H9 (cell line): ENCODE data around the gene LASP1. TPM values are rescaled to one million over a fixed set of nuclear protein-coding genes. Genes with fewer than 3 reads are reported as not detected.

Experiments
- DNase-seq: peaks from one replicate; pipeline ENCODE4 v3.0.0-alpha.2; 2017
- H2AFZ ChIP-seq: one replicate; pipeline ENCODE4 v1.6.1; 2013; ENCODE audit warnings: mild to moderate bottlenecking, low read length, control low read depth, moderate library complexity
- H2AK5ac ChIP-seq: 2 replicates; pipeline ENCODE4 v1.6.1; 2013; ENCODE audit warnings: low read length, control low read depth, mixed read lengths; ENCODE audit not compliant: insufficient read length
- H2BK120ac ChIP-seq: one replicate; pipeline ENCODE4 v1.6.1; 2013; ENCODE audit warnings: low read depth, mild to moderate bottlenecking, low read length, control low read depth, inconsistent platforms; ENCODE audit not compliant: poor library complexity, severe bottlenecking
- H2BK12ac ChIP-seq: 2 replicates; pipeline ENCODE4 v1.6.1; 2013; ENCODE audit warnings: low read length, control low read depth, mixed read lengths, low read depth; ENCODE audit not compliant: insufficient read length
- H2BK15ac ChIP-seq: 2 replicates; pipeline ENCODE4 v1.6.1; 2013; ENCODE audit warnings: low read depth, low read length, control low read depth
- H2BK20ac ChIP-seq: one replicate; pipeline ENCODE4 v1.6.1; 2013; ENCODE audit warnings: low read depth, mild to moderate bottlenecking, low read length, control low read depth, inconsistent platforms; ENCODE audit not compliant: poor library complexity, severe bottlenecking
- H2BK5ac ChIP-seq: 2 replicates; pipeline ENCODE4 v1.6.1; 2013; ENCODE audit warnings: low read length, control low read depth, mixed read lengths; ENCODE audit not compliant: insufficient read length
- H3K14ac ChIP-seq: 2 replicates; pipeline ENCODE4 v1.6.1; 2013; ENCODE audit warnings: low read length, control low read depth; ENCODE audit not compliant: insufficient read depth
- H3K18ac ChIP-seq: 2 replicates; pipeline ENCODE4 v1.6.1; 2013; ENCODE audit warnings: low read depth, mild to moderate bottlenecking, mixed read lengths, low read length, control low read depth; ENCODE audit not compliant: insufficient read length
- H3K23ac ChIP-seq: 2 replicates; pipeline ENCODE4 v1.6.1; 2013; ENCODE audit warnings: low read length, control low read depth, mixed read lengths, low read depth; ENCODE audit not compliant: insufficient read length
- H3K23me2 ChIP-seq: 2 replicates; pipeline ENCODE4 v1.6.1; 2013; ENCODE audit warnings: low read depth, mild to moderate bottlenecking, mixed read lengths, low read length, control low read depth; ENCODE audit not compliant: insufficient read length, poor library complexity, severe bottlenecking
- H3K27ac ChIP-seq: 2 replicates; pipeline ENCODE4 v1.5.1; 2013; ENCODE audit warnings: low read length, control low read depth, mixed read lengths, low read depth; ENCODE audit not compliant: insufficient read length
- H3K27me3 ChIP-seq: 2 replicates; pipeline ENCODE4 v1.6.1; 2013; ENCODE audit warnings: low read length, control low read depth, inconsistent platforms; ENCODE audit not compliant: insufficient read depth
- H3K4ac ChIP-seq: 2 replicates; pipeline ENCODE4 v1.6.1; 2013; ENCODE audit warnings: low read depth, mild to moderate bottlenecking, control low read depth, inconsistent platforms, low read length, moderate library complexity
- H3K4me1 ChIP-seq: 2 replicates; pipeline ENCODE4 v1.6.1; 2013; ENCODE audit warnings: low read length, control low read depth, inconsistent platforms; ENCODE audit not compliant: insufficient read depth
- H3K4me2 ChIP-seq: 2 replicates; pipeline ENCODE4 v1.6.1; 2013; ENCODE audit warnings: low read length, control low read depth, mixed read lengths; ENCODE audit not compliant: insufficient read length, insufficient read depth
- H3K56ac ChIP-seq: 2 replicates; pipeline ENCODE4 v1.6.1; 2013; ENCODE audit warnings: low read depth, mild to moderate bottlenecking, mixed read lengths, low read length, control low read depth; ENCODE audit not compliant: insufficient read length
- H3K79me1 ChIP-seq: 2 replicates; pipeline ENCODE4 v1.6.1; 2013; ENCODE audit warnings: low read depth, mild to moderate bottlenecking, moderate library complexity, low read length, control low read depth, inconsistent platforms; ENCODE audit not compliant: insufficient read depth, poor library complexity, severe bottlenecking
- H3K79me2 ChIP-seq: 2 replicates; pipeline ENCODE4 v1.6.1; 2013; ENCODE audit warnings: low read length, control low read depth, inconsistent platforms; ENCODE audit not compliant: insufficient read depth
- H3K9ac ChIP-seq: 2 replicates; pipeline ENCODE4 v1.6.1; 2013; ENCODE audit warnings: low read length, control low read depth, mixed read lengths; ENCODE audit not compliant: insufficient read length; ENCODE audit errors: extremely low read depth
- H3K9me3 ChIP-seq: one replicate; pipeline ENCODE4 v1.6.1; 2013; ENCODE audit warnings: low read depth, low read length, inconsistent platforms; ENCODE audit not compliant: control insufficient read depth
- H3T11ph ChIP-seq: one replicate; pipeline ENCODE4 v1.6.1; 2013; ENCODE audit warnings: mild to moderate bottlenecking, low read length, control low read depth, inconsistent platforms
- H4K20me1 ChIP-seq: one replicate; pipeline ENCODE4 v1.6.1; 2013; ENCODE audit not compliant: control insufficient read depth, insufficient read length, insufficient read depth
- H4K5ac ChIP-seq: 2 replicates; pipeline ENCODE4 v1.6.1; 2013; ENCODE audit warnings: low read depth, mild to moderate bottlenecking, mixed read lengths, low read length, control low read depth; ENCODE audit not compliant: insufficient read length
- H4K8ac ChIP-seq: replicated peaks from 2 replicates; pipeline ENCODE4 v1.6.1; 2013; ENCODE audit warnings: low read length, control low read depth, mixed read lengths, low read depth; ENCODE audit not compliant: insufficient read length
- H4K91ac ChIP-seq: 2 replicates; pipeline ENCODE4 v1.6.1; 2013; ENCODE audit warnings: low read depth, mild to moderate bottlenecking, moderate library complexity, mixed read lengths, low read length, control low read depth; ENCODE audit not compliant: insufficient read length
- H3K27ac Mint-ChIP-seq, 3 experiments: 2 replicates in 2 of 3; 3 replicates in 1 of 3; pipeline ENCODE4 v1.8.0; 2020 to 2021; ENCODE audit warnings: mixed read lengths in 3 of 3, mild to moderate bottlenecking in 1 of 3, moderate library complexity in 1 of 3
- H3K27me3 Mint-ChIP-seq: 2 replicates; pipeline ENCODE4 v1.8.0; 2021; ENCODE audit warnings: low read depth, mild to moderate bottlenecking, moderate library complexity, mixed read lengths
- H3K36me3 Mint-ChIP-seq, 3 experiments: 2 replicates in 2 of 3; 3 replicates in 1 of 3; pipeline ENCODE4 v1.8.0; 2020 to 2021; ENCODE audit warnings: low read depth in 3 of 3, mixed read lengths in 3 of 3; ENCODE audit not compliant: insufficient read depth in 1 of 3
- H3K4me1 Mint-ChIP-seq, 2 experiments: 2 replicates each; pipeline ENCODE4 v1.8.0; 2020; ENCODE audit warnings: mixed read lengths in 2 of 2
- H3K4me3 Mint-ChIP-seq, 2 experiments: 2 replicates in 1 of 2; 3 replicates in 1 of 2; pipeline ENCODE4 v1.8.0; 2020 to 2021; ENCODE audit warnings: mild to moderate bottlenecking in 2 of 2, mixed read lengths in 2 of 2, moderate library complexity in 1 of 2
- H3K9me3 Mint-ChIP-seq, 2 experiments: 2 replicates in 1 of 2; 3 replicates in 1 of 2; pipeline ENCODE4 v1.8.0; 2020; ENCODE audit warnings: mild to moderate bottlenecking in 2 of 2, mixed read lengths in 2 of 2, moderate library complexity in 1 of 2
- WGBS: extraction: QIAGEN DNeasy Blood & Tissue Kit; methylation state at CpG from one replicate; pipeline ENCODE4 v1.1.7; 2013; ENCODE audit warnings: missing lambda C conversion rate, low lambda C conversion rate, mixed read lengths; ENCODE audit not compliant: insufficient read length; ENCODE audit errors: extremely low coverage; 5-methylcytosine and 5-hydroxymethylcytosine counted together
- long read RNA-seq: library from polyadenylated mRNA; unstranded; transcript quantifications from one replicate; pipeline ENCODE4 v2.0.0, GENCODE V29; 2020
- total RNA-seq: library from RNA; stranded (reverse); gene quantifications from 2 replicates; pipeline ENCODE4 v1.2.1, GENCODE V29; 2021
- TF ChIP-seq, protein P1 (sequence below): fragments of 200-600 bp; sonication (generic); conservative IDR thresholded peaks from 3 replicates; pipeline ENCODE4 v1.8.0; 2021; ENCODE audit warnings: antibody characterized with exemption, mild to moderate bottlenecking

Gene LASP1, protein sequence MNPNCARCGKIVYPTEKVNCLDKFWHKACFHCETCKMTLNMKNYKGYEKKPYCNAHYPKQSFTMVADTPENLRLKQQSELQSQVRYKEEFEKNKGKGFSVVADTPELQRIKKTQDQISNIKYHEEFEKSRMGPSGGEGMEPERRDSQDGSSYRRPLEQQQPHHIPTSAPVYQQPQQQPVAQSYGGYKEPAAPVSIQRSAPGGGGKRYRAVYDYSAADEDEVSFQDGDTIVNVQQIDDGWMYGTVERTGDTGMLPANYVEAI
- 121 and 122 TPM in 2 replicates for total RNA-seq
- long read RNA-seq, full-length matches to known transcripts, result 545 of 636 reads
- long read RNA-seq, partial matches to known transcripts, result 19 of 636 reads
- long read RNA-seq, other reads (novel, unspliced or antisense), result 72 of 636 reads

DNA sequence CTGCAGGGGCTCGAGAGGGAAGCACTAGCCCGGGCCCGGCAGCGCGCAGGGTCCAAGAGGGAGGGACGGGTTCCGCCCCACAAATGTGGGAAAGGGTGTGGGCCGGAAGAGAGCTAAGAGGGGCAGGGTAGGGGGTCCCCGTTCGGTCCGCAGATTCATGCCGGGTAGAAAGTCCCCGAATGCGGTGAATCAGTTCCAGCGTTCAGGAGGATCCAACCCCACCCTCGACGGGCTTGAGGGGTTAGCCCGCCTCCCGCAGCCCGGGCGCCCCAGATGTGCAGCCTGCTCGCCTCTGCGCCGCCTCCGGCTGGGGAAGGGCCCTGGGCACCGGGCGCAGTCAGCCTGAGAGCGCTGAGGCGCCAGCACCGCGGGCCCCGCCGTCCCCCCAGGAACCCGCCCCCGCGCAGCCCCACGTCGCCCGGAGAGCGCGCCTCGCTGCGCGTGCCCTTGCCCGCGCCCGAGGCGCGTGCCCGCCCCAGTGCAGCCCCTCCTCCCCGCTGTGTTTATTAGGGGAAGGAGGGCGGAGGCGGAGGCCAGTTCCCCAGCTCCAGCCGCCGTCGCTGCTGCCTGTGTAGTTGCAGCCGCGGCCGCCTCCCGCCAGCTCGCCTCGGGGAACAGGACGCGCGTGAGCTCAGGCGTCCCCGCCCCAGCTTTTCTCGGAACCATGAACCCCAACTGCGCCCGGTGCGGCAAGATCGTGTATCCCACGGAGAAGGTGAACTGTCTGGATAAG, at the start of gene LASP1:
Gene LASP1, plus strand, starts transcription at position 533 of the 733 bp plus-strand sequence. Its CDS starts 132 bp downstream, at position 665.
- Histone ChIP-seq H3K4ac (no peak within 1 kb of the TSS), H3K4me2 (peak within 1 kb of the TSS; percentile 94), H3K9me3 (no peaks in the 10 kb centered on the region), H4K5ac (no peak within 1 kb of the TSS), H4K20me1 (peaks cover 2% of the 10 kb centered on the region), H3K79me2 (peaks cover 34% of the 10 kb centered on the region; the same call in 1 of the 2 replicates), H2BK5ac (no peak within 1 kb of the TSS), H3K14ac (peak within 1 kb of the TSS; percentile 86), H3K79me1 (no peaks in the 10 kb centered on the region), H3K4me1 (no peaks in the 10 kb centered on the region; the same call in 1 of the 2 replicates), H4K8ac (no peak within 1 kb of the TSS), H4K91ac (no peak within 1 kb of the TSS), H3K9ac (peak within 1 kb of the TSS; percentile 83), H3K23ac (no peak within 1 kb of the TSS), H3K27me3 (no peaks in the 10 kb centered on the region), H2BK20ac (no peak within 1 kb of the TSS), H3K27ac (no peak within 1 kb of the TSS), H3K56ac (no peak within 1 kb of the TSS), H2BK120ac (no peak within 1 kb of the TSS), H3K18ac (peak within 1 kb of the TSS; percentile 85), H2BK15ac (no peak within 1 kb of the TSS), H2AK5ac (no peak within 1 kb of the TSS), H2AFZ (no peak within 1 kb of the TSS), H3K23me2 (peaks cover 22% of the 10 kb centered on the region), H3T11ph (no peak within 1 kb of the TSS), H2BK12ac (no peak within 1 kb of the TSS)
- Mint-ChIP-seq H3K9me3 (peaks cover 3 to 8% of the 10 kb centered on the region in 2 experiments; a peak in 2 of 5 replicates), H3K4me3 (peak within 1 kb of the TSS; percentile 98 to 99), H3K27ac (peak within 1 kb of the TSS; percentile 97 to 99 (median 98)), H3K27me3 (peaks cover 3% of the 10 kb centered on the region; the same call in 1 of the 2 replicates), H3K36me3 (peaks cover 0 to 7% (median 2%) of the 10 kb centered on the region in 3 experiments; a peak in 4 of 7 replicates), H3K4me1 (peaks cover 28 to 42% of the 10 kb centered on the region in 2 experiments)
- TF ChIP-seq, protein P1, sequence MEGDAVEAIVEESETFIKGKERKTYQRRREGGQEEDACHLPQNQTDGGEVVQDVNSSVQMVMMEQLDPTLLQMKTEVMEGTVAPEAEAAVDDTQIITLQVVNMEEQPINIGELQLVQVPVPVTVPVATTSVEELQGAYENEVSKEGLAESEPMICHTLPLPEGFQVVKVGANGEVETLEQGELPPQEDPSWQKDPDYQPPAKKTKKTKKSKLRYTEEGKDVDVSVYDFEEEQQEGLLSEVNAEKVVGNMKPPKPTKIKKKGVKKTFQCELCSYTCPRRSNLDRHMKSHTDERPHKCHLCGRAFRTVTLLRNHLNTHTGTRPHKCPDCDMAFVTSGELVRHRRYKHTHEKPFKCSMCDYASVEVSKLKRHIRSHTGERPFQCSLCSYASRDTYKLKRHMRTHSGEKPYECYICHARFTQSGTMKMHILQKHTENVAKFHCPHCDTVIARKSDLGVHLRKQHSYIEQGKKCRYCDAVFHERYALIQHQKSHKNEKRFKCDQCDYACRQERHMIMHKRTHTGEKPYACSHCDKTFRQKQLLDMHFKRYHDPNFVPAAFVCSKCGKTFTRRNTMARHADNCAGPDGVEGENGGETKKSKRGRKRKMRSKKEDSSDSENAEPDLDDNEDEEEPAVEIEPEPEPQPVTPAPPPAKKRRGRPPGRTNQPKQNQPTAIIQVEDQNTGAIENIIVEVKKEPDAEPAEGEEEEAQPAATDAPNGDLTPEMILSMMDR, result no peak
- DNase-seq, result no peak
- no CpG with 5 or more reads among the region's 73 CpGs for WGBS
